HG03378 (cell line): Measurements from ENCODE around the gene PARVB.
"Not testable (repeated sequence)": the region's sequence is repeated elsewhere in the genome, so short reads cannot be mapped to it uniquely, and the experiment has no call there.

ENCODE experiments used
- ATAC-seq: cut with Tn5 transposase; IDR thresholded peaks from one replicate; pipeline ENCODE4 v1.9.1; 2021; ENCODE audit warnings: mild to moderate bottlenecking, moderate library complexity; ENCODE audit not compliant: unreplicated experiment

The PARVB gene

GRCh38 chr22:43996981-43997265, 27.2 kb upstream of the PARVB start:
- ATAC-seq: no peak

DNA sequence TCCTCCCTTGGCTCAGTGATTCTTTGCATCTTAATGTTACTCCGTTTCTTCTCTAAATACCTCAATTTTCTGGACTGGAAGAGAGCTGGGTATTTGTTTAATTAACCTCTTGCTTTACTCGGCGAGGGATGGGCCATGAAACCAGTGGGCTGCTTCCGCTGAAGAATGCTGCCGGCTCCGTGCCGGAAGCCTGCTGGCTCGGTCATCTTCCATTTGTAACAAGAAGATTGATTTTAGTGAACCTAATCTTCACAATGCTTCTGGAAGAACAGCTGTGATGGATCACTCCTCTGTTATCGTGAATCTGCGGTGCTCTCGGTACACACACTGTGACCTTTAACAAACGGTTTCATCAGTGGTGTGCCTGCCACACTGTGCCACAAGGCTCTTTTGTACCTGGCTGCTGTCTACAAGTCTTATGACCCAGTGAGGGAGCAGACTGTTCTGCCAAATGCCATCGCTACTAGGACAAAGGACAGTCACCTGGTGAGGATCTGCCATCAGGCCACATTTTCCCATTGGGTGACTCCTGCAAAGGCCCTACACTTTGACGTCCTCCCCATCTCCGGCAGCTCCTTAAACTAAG, 25.3 kb upstream of the PARVB start:
- no peak for ATAC-seq

DNA sequence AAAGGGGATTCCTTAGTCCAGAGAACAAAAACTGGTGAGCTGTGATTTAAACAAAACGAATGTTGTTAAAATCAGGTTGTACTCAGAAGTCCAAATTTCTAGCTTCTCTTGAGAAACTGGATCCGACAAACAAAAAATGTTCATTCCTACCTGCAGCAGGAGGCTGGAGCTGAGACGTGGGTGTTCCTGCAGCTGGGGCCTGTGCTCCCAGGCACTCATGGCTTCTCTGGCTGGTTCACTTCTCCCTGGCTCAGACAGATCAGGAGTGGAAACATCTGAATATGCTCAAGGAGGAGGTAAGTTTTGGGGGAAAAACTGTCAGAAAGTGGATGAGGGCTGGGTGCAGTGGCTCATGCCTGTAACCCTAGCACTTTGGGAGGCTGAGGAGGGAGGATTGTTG, 24.7 kb upstream of the PARVB start:
- no peak for ATAC-seq

DNA sequence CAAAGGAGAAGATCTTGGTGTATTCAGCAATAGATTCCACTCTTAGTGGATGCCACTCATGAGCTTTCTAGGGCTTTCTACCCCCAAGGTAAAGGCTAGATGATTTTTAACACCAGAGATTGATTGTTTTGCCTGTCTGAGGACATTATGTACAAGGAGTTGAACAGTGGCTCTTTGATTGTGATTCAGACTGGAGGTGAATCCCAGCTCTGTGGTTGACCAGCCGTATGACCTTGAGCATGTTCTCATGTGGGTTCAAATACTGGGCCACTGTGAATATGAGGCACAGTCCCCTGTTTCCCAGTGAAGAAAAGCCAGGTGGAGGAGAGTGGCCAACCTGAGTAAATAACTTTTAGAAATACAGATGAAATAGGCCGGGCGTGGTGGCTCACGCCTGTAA, 24.0 kb upstream of the PARVB start:
- ATAC-seq: no peak

- ATAC-seq: no peak
Measured at GRCh38 chr22:44001521-44001920, 22.6 kb upstream of the PARVB start.

DNA sequence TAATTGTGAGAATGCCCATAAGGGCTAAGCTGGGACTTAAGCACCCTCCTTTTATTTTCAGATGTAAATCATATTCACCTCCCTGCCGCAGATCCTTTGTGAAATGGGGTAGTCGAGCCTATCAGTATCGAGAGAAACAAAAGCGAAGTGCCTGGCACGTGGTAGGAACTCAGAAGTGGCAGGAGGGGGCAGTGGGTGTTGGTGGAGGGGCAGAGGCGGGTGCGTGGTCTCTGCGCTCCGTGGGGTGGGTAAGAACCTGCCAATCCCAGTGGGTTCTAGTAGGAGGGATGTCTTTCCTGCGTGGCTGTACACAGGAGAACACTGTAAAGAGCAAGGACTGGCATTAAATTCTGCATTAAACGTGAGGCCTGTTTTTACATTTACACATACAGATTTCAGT, 21.8 kb upstream of the PARVB start:
- ATAC-seq: no peak

DNA sequence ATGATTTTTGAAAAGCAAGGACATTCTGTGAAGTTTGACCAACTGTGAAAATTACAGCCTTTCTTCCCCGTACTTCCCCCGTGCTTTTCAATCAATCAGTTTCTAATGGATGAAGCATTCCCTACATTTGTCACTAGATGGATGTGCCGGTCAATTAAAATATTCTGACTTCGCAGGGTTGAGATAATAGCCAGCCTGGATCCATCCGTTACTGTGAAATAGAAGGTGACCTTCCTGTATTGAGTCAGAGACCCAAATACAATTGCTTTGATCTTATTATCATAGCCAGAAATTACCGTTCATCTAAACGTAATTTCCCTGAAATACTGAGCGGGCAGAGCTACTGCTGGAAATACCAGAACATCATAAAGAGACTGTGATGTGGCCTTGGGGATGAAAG, 21.1 kb upstream of the PARVB start:
- ATAC-seq: no peak

DNA sequence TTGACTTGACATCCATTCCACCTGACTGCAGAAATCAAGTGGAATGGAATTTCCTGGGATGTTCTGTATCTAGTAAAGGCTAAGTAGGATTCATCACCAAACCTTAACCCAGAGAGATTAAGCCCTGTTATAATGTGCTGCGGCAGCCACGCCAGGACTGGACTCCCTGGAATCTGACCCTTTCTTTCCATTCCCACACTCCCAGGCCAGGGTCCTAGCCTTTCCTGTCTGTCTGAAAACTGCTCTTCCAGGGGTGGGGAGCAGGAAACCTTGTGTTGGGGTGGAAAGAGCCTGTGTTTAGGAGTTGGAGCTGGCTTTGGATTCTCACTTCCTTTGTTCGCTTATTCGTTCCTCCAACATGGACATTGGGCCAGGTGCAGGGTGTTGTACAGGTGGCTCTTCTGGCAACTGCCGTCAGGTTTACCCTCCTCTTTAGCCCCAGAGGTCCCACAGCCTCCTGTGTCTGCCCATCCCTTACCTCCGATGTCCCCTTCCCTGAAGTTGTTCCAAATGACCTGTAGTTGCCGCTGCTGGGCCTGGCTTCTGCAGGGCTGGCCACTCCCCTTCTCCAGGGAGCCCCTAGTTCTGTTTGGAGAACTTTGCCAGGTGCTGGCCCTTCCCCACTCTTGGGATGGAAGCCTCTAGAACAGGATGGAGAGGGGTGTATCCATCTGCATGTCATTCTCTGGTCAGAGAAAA, 20.5 kb upstream of the PARVB start:
- no peak for ATAC-seq

- ATAC-seq: no peak
Measured at GRCh38 chr22:44004104-44004460, 20.0 kb upstream of the PARVB start.

DNA sequence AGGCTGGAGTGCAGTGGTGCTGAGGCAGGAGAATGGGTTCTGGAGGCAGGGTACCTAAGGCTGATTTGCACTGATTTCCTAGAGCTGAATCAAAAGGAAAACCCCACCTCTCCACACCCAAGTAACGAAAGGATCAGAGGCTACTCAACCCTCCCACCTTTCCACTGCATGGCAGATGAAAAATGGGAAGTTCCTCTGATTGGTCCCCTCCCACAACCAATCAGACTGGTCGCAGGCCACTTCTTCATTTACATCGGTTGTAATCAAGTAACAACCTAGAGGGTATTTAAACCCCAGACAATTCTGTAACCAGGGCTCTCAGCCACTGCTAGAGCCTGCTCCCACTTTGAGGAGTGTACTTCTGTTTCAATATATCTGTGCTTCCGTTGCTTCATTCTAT, 18.6 kb upstream of the PARVB start:
- no peak for ATAC-seq

- ATAC-seq: no peak
Measured at GRCh38 chr22:44012162-44012561, 11.9 kb upstream of the PARVB start.

GRCh38 chr22:44012591-44012990, 11.5 kb upstream of the PARVB start:
- no peak for ATAC-seq

DNA sequence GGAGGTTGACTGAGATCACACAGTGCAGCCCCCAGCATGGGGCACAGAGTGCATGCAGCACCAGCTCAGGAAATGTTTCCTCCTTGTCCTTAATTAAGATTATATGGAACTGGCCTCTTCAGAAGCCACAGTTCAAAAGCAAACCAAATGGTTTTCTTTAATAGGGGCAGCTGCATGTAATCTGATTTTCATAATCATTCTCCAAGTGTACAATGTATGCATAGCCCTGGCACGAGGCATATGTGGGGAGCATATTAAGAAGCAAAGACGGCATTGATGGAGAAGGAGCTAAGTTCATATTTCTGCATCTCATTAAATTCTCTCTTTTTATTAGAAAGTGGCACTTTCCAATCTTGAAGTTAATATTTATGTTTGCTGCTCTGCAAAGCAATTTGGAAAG, 9.9 kb upstream of the PARVB start:
- no peak for ATAC-seq

DNA sequence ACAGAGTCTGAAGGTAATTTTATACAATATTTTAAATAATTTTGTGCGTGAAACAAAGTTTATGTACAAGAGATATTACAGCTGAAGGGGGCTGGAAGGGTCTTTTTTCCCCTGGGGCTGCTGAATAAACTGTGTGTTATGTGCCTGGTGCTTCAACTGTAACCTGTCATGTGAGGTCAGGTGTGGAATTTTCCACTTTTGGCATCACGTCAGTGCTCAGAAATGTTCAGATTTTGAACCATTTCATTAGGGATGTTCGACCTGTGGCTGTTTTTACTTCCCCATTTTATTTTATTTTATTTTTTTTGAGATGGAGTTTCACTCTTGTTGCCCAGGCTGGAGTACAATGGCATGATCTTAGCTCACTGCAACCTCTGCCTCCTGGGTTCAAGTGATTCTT, 7.5 kb upstream of the PARVB start:
- ATAC-seq: not testable (repeated sequence)

- ATAC-seq: no peak
Measured at GRCh38 chr22:44018594-44018993, 5.5 kb upstream of the PARVB start.

- ATAC-seq: no peak
Measured at GRCh38 chr22:44019416-44019815, 4.7 kb upstream of the PARVB start.

GRCh38 chr22:44019846-44020245, 4.3 kb upstream of the PARVB start:
- ATAC-seq: no peak

GRCh38 chr22:44020981-44021380, 3.1 kb upstream of the PARVB start:
- no peak for ATAC-seq

- no peak for ATAC-seq
Measured at GRCh38 chr22:44023404-44024287, 456 bp upstream of the PARVB start.

DNA sequence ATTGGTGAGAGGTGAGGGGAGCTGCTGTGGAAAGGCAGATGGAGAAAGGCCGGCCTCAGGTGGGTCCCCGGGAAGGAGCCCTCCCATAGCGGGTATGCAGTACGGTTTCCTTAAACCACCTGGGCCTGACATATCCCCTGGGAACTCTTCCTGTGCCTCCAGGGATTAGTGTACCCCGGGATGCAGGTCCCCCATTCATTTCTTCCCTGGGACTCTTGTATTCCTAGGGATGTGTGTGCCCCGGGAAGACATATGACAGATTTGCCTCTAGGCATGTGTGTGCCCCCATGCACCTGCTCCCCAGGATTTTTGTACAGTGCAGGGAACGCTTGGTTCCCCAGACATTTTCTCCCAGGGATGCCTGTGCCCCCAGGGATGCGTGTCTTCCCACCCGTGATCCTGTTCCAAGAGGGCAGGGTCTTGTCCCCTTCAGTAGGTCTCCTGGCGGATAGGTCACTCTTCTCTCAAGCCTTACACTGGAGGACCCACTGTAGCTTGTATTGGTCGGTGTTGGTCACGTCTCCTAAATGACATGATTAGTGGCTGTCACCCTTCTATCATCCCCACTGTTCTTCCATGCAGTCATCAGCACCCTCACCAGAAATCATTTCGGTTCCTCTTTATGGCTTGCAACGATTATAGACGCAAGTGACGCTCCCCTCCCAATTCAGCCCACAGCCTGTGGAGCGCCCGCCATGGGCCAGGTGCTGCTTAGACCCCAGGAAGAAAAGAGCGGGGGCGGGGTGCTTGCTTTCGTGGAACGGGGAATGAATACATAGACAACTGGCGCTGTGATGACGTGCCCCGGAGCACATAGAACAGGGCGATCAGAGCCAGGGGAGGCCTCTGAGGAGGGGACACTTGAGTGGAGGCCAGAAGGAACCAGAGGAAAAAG, 1.3 kb downstream of the PARVB start:
- peak; percentile 72 for ATAC-seq

DNA sequence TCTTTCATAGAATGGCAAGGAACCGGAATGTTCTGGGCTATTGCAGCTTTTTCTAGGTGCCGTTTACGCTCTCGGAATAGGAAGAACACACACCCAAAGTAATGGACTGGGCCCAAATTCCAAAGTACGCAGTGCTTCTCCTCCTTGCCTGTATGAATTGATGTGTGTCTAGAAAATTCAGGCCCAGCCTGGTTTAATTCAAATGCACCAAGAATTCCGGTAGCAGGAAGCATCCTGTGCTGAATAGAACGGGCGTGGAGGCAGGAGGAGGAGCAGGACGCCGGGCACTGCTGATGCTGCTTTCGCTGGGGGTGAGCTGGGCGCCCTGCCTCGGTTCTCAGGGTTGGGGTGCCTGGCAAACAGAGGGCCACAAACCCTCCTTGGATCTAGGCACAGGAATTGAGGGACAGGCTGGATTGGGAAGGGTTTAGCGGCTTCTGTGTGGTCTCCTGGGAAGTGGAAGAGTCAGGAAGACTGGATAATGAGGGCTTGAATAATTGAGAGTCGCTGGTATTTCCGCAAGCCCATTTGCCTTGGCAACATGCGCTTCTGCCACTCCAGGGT, 2.0 kb downstream of the PARVB start:
- no peak for ATAC-seq
